HCT116 (cell line): ENCODE results near the gene PLAAT2. TPM values are rescaled to one million over a fixed set of nuclear protein-coding genes. Genes with fewer than 3 reads are reported as not detected.

Experiments
- ATAC-seq: fragments of 200-7000 bp; cut with Tn5 transposase; 2 replicates; pipeline ENCODE4 v1.9.1; 2020; ENCODE audit warnings: mild to moderate bottlenecking, moderate library complexity
- BruUV-seq: library from RNA; stranded (reverse); fragments of 400-500 nt; replicated peaks from 2 replicates; lab custom pipeline; 2021; lab: Mats Ljungman, UMichigan
- CTCF ChIA-PET: fragments of 300-600 bp; sonication (Branson Sonifier 250); formaldehyde crosslinking; loops from one replicate; lab custom pipeline; 2021; ENCODE audit warnings: antibody characterized with exemption; lab: Charles Lee
- POLR2A ChIA-PET: fragments of 300-600, 350-600 bp; sonication (Branson Sonifier 250); formaldehyde crosslinking; loops from one replicate; lab custom pipeline; 2021; ENCODE audit warnings: antibody characterized with exemption; lab: Charles Lee
- RAD21 ChIA-PET, 2 experiments: fragments of 300-600 bp; sonication (Branson Sonifier 250); formaldehyde crosslinking; loops; one replicate each; lab custom pipeline; 2023; ENCODE audit warnings: low total read pairs in 2 of 2; ENCODE audit not compliant: uncharacterized antibody in 2 of 2, unreplicated experiment in 2 of 2, low non-redundant PET in 1 of 2; lab: Charles Lee
- DNase-seq: peaks from one replicate; pipeline ENCODE4 v3.0.0-alpha.2; 2010; ENCODE audit warnings: low read depth, low spot score
- H2AFZ ChIP-seq: fragments of 200-600 bp; shearing (Covaris generic), sonication (generic); 2 replicates; pipeline ENCODE4 v1.6.1; 2017; ENCODE audit warnings: low read depth, mixed run types, mixed read lengths, antibody characterized with exemption, low read length; ENCODE audit not compliant: poor library complexity, severe bottlenecking
- H3K27ac ChIP-seq: 2 replicates; pipeline ENCODE4 v1.5.1; 2012; ENCODE audit warnings: low read depth, low read length
- H3K27me3 ChIP-seq: fragments of 200-600 bp; sonication (generic); 2 replicates; pipeline ENCODE4 v1.6.1; 2016; ENCODE audit warnings: mixed run types, low read length, mixed read lengths; ENCODE audit not compliant: insufficient read depth
- H3K36me3 ChIP-seq, 2 experiments: fragments of 200-500 bp in 1 of 2; fragments of 200-600 bp in 1 of 2; sonication (Bioruptor generic) in 1 of 2; sonication (generic) in 1 of 2; 2 replicates each; pipeline versions ENCODE4 v1.5.1 to v1.6.1; 2014 to 2016; ENCODE audit warnings: low read length in 2 of 2, inconsistent platforms in 1 of 2, mixed read lengths in 1 of 2, mixed run types in 1 of 2; ENCODE audit not compliant: insufficient read depth in 2 of 2, control insufficient read depth in 1 of 2
- H3K4me1 ChIP-seq, 2 experiments: fragments of 200-600 bp in 1 of 2; sonication (generic) in 1 of 2; 2 replicates each; pipeline versions ENCODE4 v1.5.1 to v1.6.1; 2012 to 2017; ENCODE audit warnings: low read length in 2 of 2, inconsistent platforms in 1 of 2, mild to moderate bottlenecking in 1 of 2, mixed read lengths in 1 of 2, mixed run types in 1 of 2, moderate library complexity in 1 of 2; ENCODE audit not compliant: insufficient read depth in 2 of 2, control insufficient read depth in 1 of 2
- H3K4me2 ChIP-seq: fragments of 200-600 bp; sonication (generic); 2 replicates; pipeline ENCODE4 v1.6.1; 2017; ENCODE audit warnings: mixed run types, low read length, mixed read lengths
- H3K4me3 ChIP-seq, 2 experiments: fragments of 200-600 bp in 1 of 2; sonication (generic) in 1 of 2; replicated peaks in 1 of 2; 2 replicates each; pipeline ENCODE4 v1.5.1; 2011 to 2016; ENCODE audit warnings: low read length in 2 of 2, control low read depth in 1 of 2, low read depth in 1 of 2, mild to moderate bottlenecking in 1 of 2, mixed read lengths in 1 of 2, mixed run types in 1 of 2
- H3K79me2 ChIP-seq: fragments of 200-600 bp; sonication (generic); 2 replicates; pipeline ENCODE4 v1.6.1; 2017; ENCODE audit warnings: mild to moderate bottlenecking, mixed run types, low read length, moderate library complexity, mixed read lengths; ENCODE audit not compliant: insufficient read depth
- H3K9ac ChIP-seq: fragments of 200-600 bp; sonication (generic); 2 replicates; pipeline ENCODE4 v1.6.1; 2016; ENCODE audit warnings: low read length, mixed read lengths
- H3K9me2 ChIP-seq: fragments of 200-600 bp; sonication (generic), shearing (Covaris generic); 2 replicates; pipeline ENCODE4 v1.6.1; 2017; ENCODE audit warnings: mixed run types, mild to moderate bottlenecking, moderate library complexity; ENCODE audit not compliant: insufficient read depth
- H3K9me3 ChIP-seq, 2 experiments: fragments of 200-500 bp in 1 of 2; fragments of 200-600 bp in 1 of 2; sonication (Bioruptor generic) in 1 of 2; sonication (generic) in 1 of 2; 2 replicates each; pipeline ENCODE4 v1.6.1; 2014 to 2017; ENCODE audit warnings: low read length in 2 of 2, mixed read lengths in 2 of 2, inconsistent platforms in 1 of 2, low read depth in 1 of 2, mild to moderate bottlenecking in 1 of 2, mixed run types in 1 of 2, moderate library complexity in 1 of 2; ENCODE audit not compliant: control insufficient read depth in 1 of 2, insufficient read depth in 1 of 2
- H4K20me1 ChIP-seq: fragments of 200-600 bp; sonication (generic), shearing (Covaris generic); 2 replicates; pipeline ENCODE4 v1.6.1; 2017; ENCODE audit warnings: mixed run types, mild to moderate bottlenecking, moderate library complexity; ENCODE audit not compliant: insufficient read depth
- CBX3 ChIP-seq: IDR thresholded peaks from 2 replicates; pipeline ENCODE4 v1.6.1; 2012; ENCODE audit warnings: low read depth
- CEBPB ChIP-seq: IDR thresholded peaks from 2 replicates; pipeline ENCODE4 v1.6.1; 2012; ENCODE audit warnings: low read depth
- EGR1 ChIP-seq: IDR thresholded peaks from 2 replicates; pipeline ENCODE4 v1.6.1; 2012; ENCODE audit warnings: low read depth
- ELF1 ChIP-seq: IDR thresholded peaks from 2 replicates; pipeline ENCODE4 v1.6.1; 2012; ENCODE audit warnings: low read depth, borderline replicate concordance
- EZH2phosphoT487 ChIP-seq: fragments of 200-600 bp; IDR thresholded peaks from 2 replicates; pipeline ENCODE4 v1.6.1; 2018; ENCODE audit warnings: antibody characterized with exemption, borderline replicate concordance
- FOSL1 ChIP-seq: IDR thresholded peaks from 2 replicates; pipeline ENCODE4 v1.6.1; 2012; ENCODE audit warnings: low read depth
- JUND ChIP-seq: IDR thresholded peaks from 2 replicates; pipeline ENCODE4 v1.6.1; 2012
- SIN3A ChIP-seq: IDR thresholded peaks from 2 replicates; pipeline ENCODE4 v1.6.1; 2012; ENCODE audit warnings: low read depth
- SP1 ChIP-seq: IDR thresholded peaks from 2 replicates; pipeline ENCODE4 v1.6.1; 2012; ENCODE audit warnings: low read depth
- TCF7L2 ChIP-seq: IDR thresholded peaks from 2 replicates; pipeline ENCODE4 v1.7.0; 2011; ENCODE audit warnings: borderline replicate concordance, inconsistent platforms; ENCODE audit not compliant: insufficient read depth, insufficient read length; ENCODE audit errors: extremely low read depth
- YY1 ChIP-seq: IDR thresholded peaks from 2 replicates; pipeline ENCODE4 v1.6.1; 2011; ENCODE audit warnings: low read length, low read depth, moderate library complexity, mild to moderate bottlenecking; ENCODE audit not compliant: insufficient replicate concordance; ENCODE audit errors: extremely low read depth
- ZFX ChIP-seq: fragments of 450-650 bp; IDR thresholded peaks from 2 replicates; pipeline ENCODE4 v1.6.1; 2017
- ZNF274 ChIP-seq: fragments of 200-500 bp; sonication (Bioruptor generic); IDR thresholded peaks from 2 replicates; pipeline ENCODE4 v1.6.1; 2014; ENCODE audit warnings: mild to moderate bottlenecking, low read depth, low read length, inconsistent platforms
- intact Hi-C: fragments of 100-400 bp; cut with micrococcal nuclease; formaldehyde crosslinking; loops from 2 replicates; pipeline ENCODE4 v1.10.0; 2022
- total RNA-seq: library from RNA; stranded (reverse); gene quantifications from one replicate; pipeline ENCODE4 v1.2.1, GENCODE V29; 2021; ENCODE audit not compliant: unreplicated experiment
- TF ChIP-seq, protein P1 (sequence below), 3 experiments: fragments of 200-600 bp in 1 of 3; sonication (generic) in 1 of 3; IDR thresholded peaks in 2 of 3; conservative IDR thresholded peaks in 1 of 3; 2 replicates each; pipeline ENCODE4 v1.5.1; 2012 to 2017; ENCODE audit warnings: low read depth in 2 of 3, low read length in 2 of 3, antibody characterized with exemption in 1 of 3, borderline replicate concordance in 1 of 3, control low read depth in 1 of 3, mild to moderate bottlenecking in 1 of 3, mixed read lengths in 1 of 3, mixed run types in 1 of 3, moderate library complexity in 1 of 3; ENCODE audit not compliant: insufficient read depth in 1 of 3
- TF ChIP-seq, protein P2 (sequence below): IDR thresholded peaks from 2 replicates; pipeline ENCODE4 v1.6.1; 2012
- TF ChIP-seq, protein P3 (sequence below): IDR thresholded peaks from 2 replicates; pipeline ENCODE4 v1.6.1; 2012; ENCODE audit warnings: low read depth

PLAAT2 gene
- total RNA-seq, 1 experiment from 2014 or later = not detected

DNA sequence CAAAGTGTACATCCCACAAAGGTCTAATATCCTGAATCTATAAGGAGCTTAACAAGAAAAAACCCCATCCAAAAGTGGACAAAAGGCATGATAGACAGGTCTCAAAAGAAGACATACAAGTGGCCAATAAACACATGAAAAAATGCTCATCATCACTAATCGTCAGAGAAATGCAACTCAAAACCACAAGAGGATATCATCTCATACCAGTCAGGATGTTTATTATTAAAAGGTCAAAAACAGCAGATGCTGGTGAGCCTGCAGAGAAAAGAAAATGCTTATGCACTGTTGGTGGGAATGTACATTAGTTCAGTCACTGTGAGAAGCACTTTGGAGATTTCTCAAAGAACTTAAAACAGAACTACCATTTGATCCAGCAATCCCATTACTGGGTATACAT lies 44.6 kb downstream of the PLAAT2 start:
- no peak for ATAC-seq

More for the DNA sequence above, 44.6 kb downstream of the PLAAT2 start:
- Histone ChIP-seq H3K4me1 (no peaks in the 10 kb centered on the region), H3K36me3 (no peaks in the 10 kb centered on the region), H3K9me3 (no peaks in the 10 kb centered on the region), H3K4me3 (no peak overlapping the region), H3K9me2 (no peaks in the 10 kb centered on the region), H3K4me2 (no peak overlapping the region), H3K79me2 (no peaks in the 10 kb centered on the region), H3K27me3 (no peaks in the 10 kb centered on the region), H3K27ac (no peak overlapping the region), H4K20me1 (no peaks in the 10 kb centered on the region), H2AFZ (no peak overlapping the region), H3K9ac (no peak overlapping the region)
- ChIA-PET POLR2A (no interaction called here), RAD21 (no interaction called here), CTCF (no interaction called here)
- TF ChIP-seq, protein P1, sequence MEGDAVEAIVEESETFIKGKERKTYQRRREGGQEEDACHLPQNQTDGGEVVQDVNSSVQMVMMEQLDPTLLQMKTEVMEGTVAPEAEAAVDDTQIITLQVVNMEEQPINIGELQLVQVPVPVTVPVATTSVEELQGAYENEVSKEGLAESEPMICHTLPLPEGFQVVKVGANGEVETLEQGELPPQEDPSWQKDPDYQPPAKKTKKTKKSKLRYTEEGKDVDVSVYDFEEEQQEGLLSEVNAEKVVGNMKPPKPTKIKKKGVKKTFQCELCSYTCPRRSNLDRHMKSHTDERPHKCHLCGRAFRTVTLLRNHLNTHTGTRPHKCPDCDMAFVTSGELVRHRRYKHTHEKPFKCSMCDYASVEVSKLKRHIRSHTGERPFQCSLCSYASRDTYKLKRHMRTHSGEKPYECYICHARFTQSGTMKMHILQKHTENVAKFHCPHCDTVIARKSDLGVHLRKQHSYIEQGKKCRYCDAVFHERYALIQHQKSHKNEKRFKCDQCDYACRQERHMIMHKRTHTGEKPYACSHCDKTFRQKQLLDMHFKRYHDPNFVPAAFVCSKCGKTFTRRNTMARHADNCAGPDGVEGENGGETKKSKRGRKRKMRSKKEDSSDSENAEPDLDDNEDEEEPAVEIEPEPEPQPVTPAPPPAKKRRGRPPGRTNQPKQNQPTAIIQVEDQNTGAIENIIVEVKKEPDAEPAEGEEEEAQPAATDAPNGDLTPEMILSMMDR (IDR thresholded peaks at IDR 0.05 in 2 of 3, conservative IDR thresholded peaks at IDR 0.05 in 1 of 3; ENCODE audit: borderline replicate concordance in 1 of 3, insufficient read depth in 1 of 3, low read depth in 2 of 3, low read length in 2 of 3) = no peak
- TF ChIP-seq EZH2phosphoT487 (no peak), EGR1 (no peak), CBX3 (no peak), SIN3A (no peak), ZFX (no peak), SP1 (no peak), JUND (no peak), TCF7L2 (no peak), YY1 (no peak), FOSL1 (no peak), ELF1 (no peak), ZNF274 (no peak), CEBPB (no peak)
- TF ChIP-seq, protein P2, sequence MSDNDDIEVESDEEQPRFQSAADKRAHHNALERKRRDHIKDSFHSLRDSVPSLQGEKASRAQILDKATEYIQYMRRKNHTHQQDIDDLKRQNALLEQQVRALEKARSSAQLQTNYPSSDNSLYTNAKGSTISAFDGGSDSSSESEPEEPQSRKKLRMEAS = no peak
- TF ChIP-seq, protein P3, sequence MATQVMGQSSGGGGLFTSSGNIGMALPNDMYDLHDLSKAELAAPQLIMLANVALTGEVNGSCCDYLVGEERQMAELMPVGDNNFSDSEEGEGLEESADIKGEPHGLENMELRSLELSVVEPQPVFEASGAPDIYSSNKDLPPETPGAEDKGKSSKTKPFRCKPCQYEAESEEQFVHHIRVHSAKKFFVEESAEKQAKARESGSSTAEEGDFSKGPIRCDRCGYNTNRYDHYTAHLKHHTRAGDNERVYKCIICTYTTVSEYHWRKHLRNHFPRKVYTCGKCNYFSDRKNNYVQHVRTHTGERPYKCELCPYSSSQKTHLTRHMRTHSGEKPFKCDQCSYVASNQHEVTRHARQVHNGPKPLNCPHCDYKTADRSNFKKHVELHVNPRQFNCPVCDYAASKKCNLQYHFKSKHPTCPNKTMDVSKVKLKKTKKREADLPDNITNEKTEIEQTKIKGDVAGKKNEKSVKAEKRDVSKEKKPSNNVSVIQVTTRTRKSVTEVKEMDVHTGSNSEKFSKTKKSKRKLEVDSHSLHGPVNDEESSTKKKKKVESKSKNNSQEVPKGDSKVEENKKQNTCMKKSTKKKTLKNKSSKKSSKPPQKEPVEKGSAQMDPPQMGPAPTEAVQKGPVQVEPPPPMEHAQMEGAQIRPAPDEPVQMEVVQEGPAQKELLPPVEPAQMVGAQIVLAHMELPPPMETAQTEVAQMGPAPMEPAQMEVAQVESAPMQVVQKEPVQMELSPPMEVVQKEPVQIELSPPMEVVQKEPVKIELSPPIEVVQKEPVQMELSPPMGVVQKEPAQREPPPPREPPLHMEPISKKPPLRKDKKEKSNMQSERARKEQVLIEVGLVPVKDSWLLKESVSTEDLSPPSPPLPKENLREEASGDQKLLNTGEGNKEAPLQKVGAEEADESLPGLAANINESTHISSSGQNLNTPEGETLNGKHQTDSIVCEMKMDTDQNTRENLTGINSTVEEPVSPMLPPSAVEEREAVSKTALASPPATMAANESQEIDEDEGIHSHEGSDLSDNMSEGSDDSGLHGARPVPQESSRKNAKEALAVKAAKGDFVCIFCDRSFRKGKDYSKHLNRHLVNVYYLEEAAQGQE = no peak
- no TSS peak for BruUV-seq
- intact Hi-C loops = no loop called here
- no peak for DNase-seq
